SK-N-SH (cell line): Measurements from ENCODE around the gene PPP2R5C. TPM values are rescaled to one million over a fixed set of nuclear protein-coding genes. Genes with fewer than 3 reads are reported as not detected.

Experiments
- CTCF ChIA-PET: fragments of 300-600, 350-600 bp; formaldehyde crosslinking; extraction: SDS; loops from one replicate; lab custom pipeline; 2021; lab: Yijun Ruan, JAX
- POLR2A ChIA-PET: fragments of 350-600 bp; sonication (Branson Sonifier 250); formaldehyde crosslinking; extraction: SDS; loops from one replicate; lab custom pipeline; 2020; ENCODE audit warnings: antibody characterized with exemption, inconsistent platforms; lab: Yijun Ruan, JAX
- DNase-seq: peaks from one replicate; pipeline ENCODE4 v3.0.0; 2012
- H2AFZ ChIP-seq: fragments of 200-600 bp; sonication (generic); 2 replicates; pipeline ENCODE4 v1.8.1; 2016; ENCODE audit warnings: antibody characterized with exemption, mild to moderate bottlenecking, low read depth
- H3F3A ChIP-seq: fragments of 200-600 bp; sonication (generic); replicated peaks from 2 replicates; pipeline ENCODE3; 2016; ENCODE audit warnings: antibody characterized with exemption, mild to moderate bottlenecking; ENCODE audit not compliant: insufficient read depth
- H3K27ac ChIP-seq, 2 experiments: fragments of 200-500 bp in 1 of 2; fragments of 200-600 bp in 1 of 2; sonication (Bioruptor generic) in 1 of 2; sonication (generic), shearing (Covaris generic) in 1 of 2; 2 replicates each; pipeline versions ENCODE4 v1.5.1 to v1.6.1; 2014 to 2016; ENCODE audit warnings: low read depth in 2 of 2, inconsistent platforms in 1 of 2, low read length in 1 of 2, mild to moderate bottlenecking in 1 of 2, mixed read lengths in 1 of 2
- H3K27me3 ChIP-seq: fragments of 200-600 bp; sonication (generic), shearing (Covaris generic); 2 replicates; pipeline ENCODE4 v1.6.1; 2016; ENCODE audit warnings: mixed run types; ENCODE audit not compliant: insufficient read depth
- H3K36me3 ChIP-seq, 2 experiments: fragments of 200-500 bp in 1 of 2; fragments of 200-600 bp in 1 of 2; sonication (Bioruptor generic) in 1 of 2; sonication (generic) in 1 of 2; replicated peaks in 1 of 2; 2 replicates each; pipeline versions ENCODE3 to v1.5.1; 2014 to 2016; ENCODE audit warnings: low read length in 1 of 2, mild to moderate bottlenecking in 1 of 2; ENCODE audit not compliant: insufficient read depth in 2 of 2, control insufficient read depth in 1 of 2
- H3K4me1 ChIP-seq, 2 experiments: fragments of 200-500 bp in 1 of 2; fragments of 200-600 bp in 1 of 2; sonication (Bioruptor generic) in 1 of 2; sonication (generic), shearing (Covaris generic) in 1 of 2; 2 replicates each; pipeline versions ENCODE4 v1.5.1 to v1.6.1; 2014 to 2016; ENCODE audit warnings: low read depth in 1 of 2, low read length in 1 of 2, mixed run types in 1 of 2; ENCODE audit not compliant: insufficient read depth in 2 of 2, control insufficient read depth in 1 of 2
- H3K4me2 ChIP-seq: fragments of 200-600 bp; sonication (generic), shearing (Covaris generic); 2 replicates; pipeline ENCODE4 v1.6.1; 2017; ENCODE audit warnings: mixed run types
- H3K4me3 ChIP-seq, 2 experiments: fragments of 200-500 bp in 1 of 2; fragments of 200-600 bp in 1 of 2; sonication (Bioruptor generic) in 1 of 2; sonication (generic), shearing (Covaris generic) in 1 of 2; 2 replicates each; pipeline versions ENCODE4 v1.5.1 to v1.8.1; 2014 to 2016; ENCODE audit warnings: low read depth in 2 of 2, inconsistent platforms in 1 of 2, low read length in 1 of 2, mild to moderate bottlenecking in 1 of 2, mixed read lengths in 1 of 2, moderate library complexity in 1 of 2
- H3K79me2 ChIP-seq: fragments of 200-600 bp; sonication (generic); 2 replicates; pipeline ENCODE4 v1.8.1; 2017; ENCODE audit warnings: mild to moderate bottlenecking; ENCODE audit not compliant: insufficient read depth
- H3K9ac ChIP-seq: fragments of 200-600 bp; sonication (generic); 2 replicates; pipeline ENCODE4 v1.6.1; 2017; ENCODE audit warnings: mixed run types
- H3K9me2 ChIP-seq: fragments of 200-600 bp; sonication (generic); 2 replicates; pipeline ENCODE4 v1.6.1; 2017; ENCODE audit warnings: mixed run types
- H3K9me3 ChIP-seq: fragments of 200-600 bp; sonication (generic); 2 replicates; pipeline ENCODE4 v1.6.1; 2017; ENCODE audit warnings: mixed run types, mild to moderate bottlenecking, moderate library complexity
- H4K20me1 ChIP-seq: fragments of 200-600 bp; sonication (generic); 2 replicates; pipeline ENCODE4 v1.6.1; 2017; ENCODE audit warnings: mild to moderate bottlenecking, mixed run types; ENCODE audit not compliant: insufficient read depth
- ELF1 ChIP-seq: IDR thresholded peaks from 2 replicates; pipeline ENCODE4 v1.4.0; 2012
- FOSL2 ChIP-seq: IDR thresholded peaks from 2 replicates; pipeline ENCODE4 v1.4.0; 2012; ENCODE audit warnings: low read depth, mild to moderate bottlenecking, moderate library complexity, borderline replicate concordance
- FOXJ3 ChIP-seq: sonication (generic); formaldehyde crosslinking; IDR thresholded peaks from 2 replicates; pipeline ENCODE4 v1.5.1; 2020; ENCODE audit warnings: mild to moderate bottlenecking, missing genetic modification reagents
- FOXM1 ChIP-seq: IDR thresholded peaks from 2 replicates; pipeline ENCODE4 v1.4.0; 2012; ENCODE audit warnings: low read depth, mild to moderate bottlenecking
- GATA2 ChIP-seq: sonication (generic); formaldehyde crosslinking; IDR thresholded peaks from 2 replicates; pipeline ENCODE4 v1.5.0; 2020; ENCODE audit warnings: mild to moderate bottlenecking, missing genetic modification reagents
- MXI1 ChIP-seq: IDR thresholded peaks from 2 replicates; pipeline ENCODE4 v1.6.1; 2012; ENCODE audit warnings: mild to moderate bottlenecking, low read depth, low read length, improper control_type of control experiment
- NFIC ChIP-seq: IDR thresholded peaks from 2 replicates; pipeline ENCODE4 v1.4.0; 2012; ENCODE audit warnings: borderline replicate concordance
- NRF1 ChIP-seq: IDR thresholded peaks from 2 replicates; pipeline ENCODE4 v1.6.1; 2012; ENCODE audit warnings: low read depth, mild to moderate bottlenecking, low read length
- RAD21 ChIP-seq: IDR thresholded peaks from 2 replicates; pipeline ENCODE4 v1.6.1; 2012; ENCODE audit warnings: mild to moderate bottlenecking, low read length
- SIN3A ChIP-seq: IDR thresholded peaks from 2 replicates; pipeline ENCODE4 v1.6.1; 2012; ENCODE audit warnings: low read depth, mild to moderate bottlenecking, low read length, moderate library complexity, borderline replicate concordance
- SMC3 ChIP-seq: IDR thresholded peaks from 2 replicates; pipeline ENCODE4 v1.6.1; 2012; ENCODE audit warnings: low read depth, low read length, improper control_type of control experiment
- TCF12 ChIP-seq: IDR thresholded peaks from 2 replicates; pipeline ENCODE4 v1.4.0; 2012
- YY1 ChIP-seq: IDR thresholded peaks from 2 replicates; pipeline ENCODE4 v1.4.0; 2012; ENCODE audit warnings: low read depth, mild to moderate bottlenecking
- WGBS: methylation state at CpG from one replicate; pipeline ENCODE4 v1.1.6; 2017; ENCODE audit warnings: low lambda C conversion rate; 5-methylcytosine and 5-hydroxymethylcytosine counted together
- polyA plus RNA-seq, 3 experiments: library from polyadenylated mRNA; depleted of rRNA; stranded (reverse); fragments of >200 nt; gene quantifications; 2 replicates each; pipeline ENCODE4 v1.2.3, GENCODE V29; 2012
- TF ChIP-seq, protein P1 (sequence below): fragments of 150-350 bp; IDR thresholded peaks from 2 replicates; pipeline ENCODE4 v1.6.1; 2016; ENCODE audit warnings: mild to moderate bottlenecking, low read depth, low read length
- TF ChIP-seq, protein P2 (sequence below): fragments of 200-600 bp; sonication (generic); IDR thresholded peaks from 2 replicates; pipeline ENCODE4 v1.6.1; 2017; ENCODE audit warnings: antibody characterized with exemption, mild to moderate bottlenecking, moderate library complexity
- TF ChIP-seq, protein P3 (sequence below): IDR thresholded peaks from 2 replicates; pipeline ENCODE4 v1.4.0; 2012; ENCODE audit warnings: low read depth, borderline replicate concordance

PPP2R5C gene
- polyA plus RNA-seq, 1 of the 3 experiments (the other 2 are of a cell fraction) = 43.7 TPM

DNA sequence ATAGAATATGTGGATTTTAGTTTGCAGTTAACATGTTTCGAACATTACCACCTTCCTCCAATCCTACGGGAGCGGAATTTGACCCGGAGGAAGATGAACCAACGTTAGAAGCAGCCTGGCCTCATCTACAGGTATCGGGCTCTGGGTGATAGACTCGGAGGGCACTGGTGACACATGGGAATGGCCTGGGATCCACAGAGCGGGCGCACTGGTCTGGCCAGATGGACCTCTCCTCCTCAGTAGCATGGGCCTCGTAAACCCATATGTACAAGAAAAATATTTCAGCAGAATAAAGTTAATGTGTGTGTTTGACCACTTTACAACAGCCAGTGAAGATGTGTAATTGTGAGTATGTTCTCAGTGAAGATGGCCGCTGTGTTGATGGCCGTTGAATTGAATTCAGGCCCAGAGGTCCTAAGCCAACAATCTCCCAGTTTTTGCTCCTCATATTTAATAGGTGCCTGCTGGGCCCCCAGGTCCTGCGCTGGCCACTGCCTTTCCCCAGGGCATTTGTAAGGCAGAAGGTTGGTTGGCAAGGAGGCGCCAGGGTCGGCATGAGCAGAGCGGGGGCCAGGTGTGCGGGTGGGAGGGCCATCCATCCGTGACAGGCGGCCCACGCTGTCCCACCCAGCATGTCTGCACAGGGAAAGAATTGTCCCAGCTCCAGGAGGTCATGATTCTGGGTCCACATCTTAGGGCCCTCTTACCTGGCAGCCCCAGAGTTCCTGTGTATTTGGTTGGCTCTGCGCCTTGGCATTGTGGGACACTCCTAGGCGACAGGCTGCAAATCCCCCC lies 120.8 kb downstream of the PPP2R5C start:
- Histone ChIP-seq H3K4me1 (peaks cover 0 to 28% of the 10 kb centered on the region in 2 experiments; a peak in 1 of 4 replicates), H3K36me3 (peaks cover 21 to 53% of the 10 kb centered on the region in 2 experiments), H2AFZ (no peak overlapping the region), H3K4me3 (no peak overlapping the region), H3K9ac (no peak overlapping the region), H4K20me1 (peaks cover 20% of the 10 kb centered on the region)
- 95% methylated on average over 17 of the region's 22 CpGs for WGBS
- POLR2A ChIA-PET = no interaction called here
- TF ChIP-seq ELF1 = no peak
- TF ChIP-seq FOSL2 = no peak
- no peak for TF ChIP-seq GATA2 (CRISPR knock-in tag)
- TF ChIP-seq, protein P1, sequence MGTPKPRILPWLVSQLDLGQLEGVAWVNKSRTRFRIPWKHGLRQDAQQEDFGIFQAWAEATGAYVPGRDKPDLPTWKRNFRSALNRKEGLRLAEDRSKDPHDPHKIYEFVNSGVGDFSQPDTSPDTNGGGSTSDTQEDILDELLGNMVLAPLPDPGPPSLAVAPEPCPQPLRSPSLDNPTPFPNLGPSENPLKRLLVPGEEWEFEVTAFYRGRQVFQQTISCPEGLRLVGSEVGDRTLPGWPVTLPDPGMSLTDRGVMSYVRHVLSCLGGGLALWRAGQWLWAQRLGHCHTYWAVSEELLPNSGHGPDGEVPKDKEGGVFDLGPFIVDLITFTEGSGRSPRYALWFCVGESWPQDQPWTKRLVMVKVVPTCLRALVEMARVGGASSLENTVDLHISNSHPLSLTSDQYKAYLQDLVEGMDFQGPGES = no peak
- TF ChIP-seq SIN3A = no peak
- TF ChIP-seq FOXJ3 = no peak
- TF ChIP-seq MXI1 = no peak
- no peak for TF ChIP-seq YY1
- TF ChIP-seq FOXM1 = no peak
- TF ChIP-seq NRF1 = no peak
- TF ChIP-seq RAD21 = no peak
- TF ChIP-seq TCF12 = no peak
- no peak for TF ChIP-seq SMC3
- TF ChIP-seq, protein P2, sequence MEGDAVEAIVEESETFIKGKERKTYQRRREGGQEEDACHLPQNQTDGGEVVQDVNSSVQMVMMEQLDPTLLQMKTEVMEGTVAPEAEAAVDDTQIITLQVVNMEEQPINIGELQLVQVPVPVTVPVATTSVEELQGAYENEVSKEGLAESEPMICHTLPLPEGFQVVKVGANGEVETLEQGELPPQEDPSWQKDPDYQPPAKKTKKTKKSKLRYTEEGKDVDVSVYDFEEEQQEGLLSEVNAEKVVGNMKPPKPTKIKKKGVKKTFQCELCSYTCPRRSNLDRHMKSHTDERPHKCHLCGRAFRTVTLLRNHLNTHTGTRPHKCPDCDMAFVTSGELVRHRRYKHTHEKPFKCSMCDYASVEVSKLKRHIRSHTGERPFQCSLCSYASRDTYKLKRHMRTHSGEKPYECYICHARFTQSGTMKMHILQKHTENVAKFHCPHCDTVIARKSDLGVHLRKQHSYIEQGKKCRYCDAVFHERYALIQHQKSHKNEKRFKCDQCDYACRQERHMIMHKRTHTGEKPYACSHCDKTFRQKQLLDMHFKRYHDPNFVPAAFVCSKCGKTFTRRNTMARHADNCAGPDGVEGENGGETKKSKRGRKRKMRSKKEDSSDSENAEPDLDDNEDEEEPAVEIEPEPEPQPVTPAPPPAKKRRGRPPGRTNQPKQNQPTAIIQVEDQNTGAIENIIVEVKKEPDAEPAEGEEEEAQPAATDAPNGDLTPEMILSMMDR = no peak
- TF ChIP-seq NFIC = no peak
- TF ChIP-seq, protein P3, sequence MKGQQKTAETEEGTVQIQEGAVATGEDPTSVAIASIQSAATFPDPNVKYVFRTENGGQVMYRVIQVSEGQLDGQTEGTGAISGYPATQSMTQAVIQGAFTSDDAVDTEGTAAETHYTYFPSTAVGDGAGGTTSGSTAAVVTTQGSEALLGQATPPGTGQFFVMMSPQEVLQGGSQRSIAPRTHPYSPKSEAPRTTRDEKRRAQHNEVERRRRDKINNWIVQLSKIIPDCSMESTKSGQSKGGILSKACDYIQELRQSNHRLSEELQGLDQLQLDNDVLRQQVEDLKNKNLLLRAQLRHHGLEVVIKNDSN = no peak
- TF ChIP-seq, all 33 proteins: peak for 0
- Histone ChIP-seq H3K27me3 (no peaks in the 10 kb centered on the region), H3K9me2 (no peaks in the 10 kb centered on the region), H3K27ac (no peak overlapping the region; a peak in 1 of 4 replicates), H3K9me3 (no peaks in the 10 kb centered on the region), H3K4me2 (no peak overlapping the region), H3F3A (no peaks in the 10 kb centered on the region), H3K79me2 (peaks cover 45% of the 10 kb centered on the region; the same call in 1 of the 2 replicates)
- no peak for DNase-seq
- CTCF ChIA-PET = no interaction called here
